ENCODE measurements around the gene RAP2A. TPM values are rescaled to one million over a fixed set of nuclear protein-coding genes. Genes with fewer than 3 reads are reported as not detected.

Gene RAP2A
- total RNA-seq, 1 donor from 2014 or later = 31.3 TPM

GRCh38 chr13:97454699-97455098, 20.7 kb downstream of the RAP2A start:
- H3K27ac Mint-ChIP-seq = no peak overlapping the region
- no peak for TF ChIP-seq CTCF (IDR thresholded peaks at IDR 0.05; ENCODE audit: unreplicated experiment)
- peaks cover 39% of the 10 kb centered on the region for H3K36me3 Mint-ChIP-seq
- DNase-seq (ENCODE audit: low spot score in 2 of 2, unreplicated experiment in 2 of 2) = no peak
- peaks cover 23% of the 10 kb centered on the region for H3K9me3 Mint-ChIP-seq
- peaks cover 26% of the 10 kb centered on the region for H3K4me1 Mint-ChIP-seq
- H3K4me3 Mint-ChIP-seq = no peak overlapping the region
- H3K27me3 Mint-ChIP-seq (ENCODE audit: low read depth) = no peaks in the 10 kb centered on the region

- Mint-ChIP-seq H3K4me3 (no peak overlapping the region), H3K36me3 (peaks cover 39% of the 10 kb centered on the region), H3K4me1 (peaks cover 34% of the 10 kb centered on the region), H3K27ac (no peak overlapping the region), H3K9me3 (peaks cover 23% of the 10 kb centered on the region), H3K27me3 (ENCODE audit: low read depth) (no peaks in the 10 kb centered on the region)
- DNase-seq (ENCODE audit: low spot score in 2 of 2, unreplicated experiment in 2 of 2) = no peak
- TF ChIP-seq CTCF (IDR thresholded peaks at IDR 0.05; ENCODE audit: unreplicated experiment) = no peak
Measured at GRCh38 chr13:97456047-97456446, 22.1 kb downstream of the RAP2A start.

GRCh38 chr13:97459215-97459777, 25.3 kb downstream of the RAP2A start:
- H3K4me1 Mint-ChIP-seq = peaks cover 37% of the 10 kb centered on the region
- H3K4me3 Mint-ChIP-seq = no peak overlapping the region
- no peaks in the 10 kb centered on the region for H3K27me3 Mint-ChIP-seq (ENCODE audit: low read depth)
- DNase-seq (ENCODE audit: low spot score in 2 of 2, unreplicated experiment in 2 of 2) = no peak
- peaks cover 12% of the 10 kb centered on the region for H3K9me3 Mint-ChIP-seq
- peak overlapping the region; percentile 89 for H3K27ac Mint-ChIP-seq
- H3K36me3 Mint-ChIP-seq = peaks cover 21% of the 10 kb centered on the region
- TF ChIP-seq CTCF (IDR thresholded peaks at IDR 0.05; ENCODE audit: unreplicated experiment) = no peak

GRCh38 chr13:97460004-97460775, 26.2 kb downstream of the RAP2A start:
- Mint-ChIP-seq H3K9me3 (peaks cover 7% of the 10 kb centered on the region), H3K27ac (peak overlapping the region; percentile 89)
- TF ChIP-seq CTCF (IDR thresholded peaks at IDR 0.05; ENCODE audit: unreplicated experiment) = no peak

GRCh38 chr13:97460853-97461252, 26.9 kb downstream of the RAP2A start:
- Mint-ChIP-seq H3K4me1 (peaks cover 49% of the 10 kb centered on the region), H3K27ac (peak overlapping the region; percentile 89)

More at GRCh38 chr13:97460004-97460775, 26.2 kb downstream of the RAP2A start:
- H3K4me1 Mint-ChIP-seq = peaks cover 45% of the 10 kb centered on the region
- H3K4me3 Mint-ChIP-seq = no peak overlapping the region
- no peaks in the 10 kb centered on the region for H3K27me3 Mint-ChIP-seq (ENCODE audit: low read depth)
- no peak for DNase-seq (ENCODE audit: low spot score in 2 of 2, unreplicated experiment in 2 of 2)
- peaks cover 21% of the 10 kb centered on the region for H3K36me3 Mint-ChIP-seq

More at GRCh38 chr13:97460853-97461252, 26.9 kb downstream of the RAP2A start:
- H3K36me3 Mint-ChIP-seq = peaks cover 17% of the 10 kb centered on the region
- peaks cover under 1% of the 10 kb centered on the region for H3K9me3 Mint-ChIP-seq
- TF ChIP-seq CTCF (IDR thresholded peaks at IDR 0.05; ENCODE audit: unreplicated experiment) = no peak
- no peak overlapping the region for H3K4me3 Mint-ChIP-seq
- no peaks in the 10 kb centered on the region for H3K27me3 Mint-ChIP-seq (ENCODE audit: low read depth)
- DNase-seq (ENCODE audit: low spot score in 2 of 2, unreplicated experiment in 2 of 2) = no peak

Measured in mesothelial cell of epicardium (in vitro differentiated cells).